Tibial nerve (tissue), 4 donors: ENCODE data around the gene SMIM8.

Source experiments
- CTCF ChIP-seq, 5 experiments: fragments of 200-600 bp in 3 of 5; fragments of 450-650 bp in 2 of 5; sonication (generic) in 3 of 5; IDR thresholded peaks; one replicate each; pipeline ENCODE4 v1.5.1; 2016 to 2019; ENCODE audit warnings: antibody characterized with exemption in 5 of 5, mild to moderate bottlenecking in 3 of 5, moderate library complexity in 2 of 5
- EP300 ChIP-seq, 2 donors: sonication (generic); formaldehyde crosslinking; IDR thresholded peaks; one replicate each; pipeline ENCODE4 v1.6.1; 2017; ENCODE audit warnings: antibody characterized with exemption in 2 of 2, mild to moderate bottlenecking in 1 of 2
- POLR2A ChIP-seq, 2 donors: fragments of 450-650 bp; IDR thresholded peaks; one replicate each; pipeline ENCODE4 v1.6.1; 2017; ENCODE audit warnings: antibody characterized with exemption in 2 of 2, mild to moderate bottlenecking in 2 of 2, moderate library complexity in 2 of 2

- TF ChIP-seq CTCF (IDR thresholded peaks at IDR 0.05): no peak
- TF ChIP-seq POLR2A (IDR thresholded peaks at IDR 0.05): no peak
- TF ChIP-seq EP300 (IDR thresholded peaks at IDR 0.05): no peak
Observed at GRCh38 chr6:87364602-87365252, 42.3 kb downstream of the SMIM8 start.
